ENCODE data around the gene DIAPH3. TPM values are rescaled to one million over a fixed set of nuclear protein-coding genes. Genes with fewer than 3 reads are reported as not detected.

The DIAPH3 gene
- total RNA-seq, 1 donor = 30.7 TPM

DNA sequence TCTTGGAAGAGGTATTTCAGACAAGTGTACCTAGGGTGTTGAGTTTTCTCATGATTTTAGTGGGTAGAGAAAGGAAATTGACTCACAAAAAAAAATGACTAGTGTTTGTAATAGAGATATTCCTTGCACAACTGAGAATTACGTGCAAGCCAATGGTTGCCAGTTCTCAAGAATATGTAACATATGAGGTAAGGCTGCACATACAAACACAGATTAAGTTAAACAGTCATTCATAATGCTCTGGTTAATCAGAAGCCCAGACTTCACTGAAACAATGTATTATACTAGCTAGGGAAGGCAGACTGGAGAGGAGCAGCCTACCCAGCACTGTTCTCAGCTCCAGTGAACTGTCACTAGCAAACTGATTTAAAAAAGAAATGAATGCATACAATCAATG lies 418.3 kb downstream of the DIAPH3 start:
- no peak overlapping the region for H3K4me3 ChIP-seq (ENCODE audit: low read depth, low read length)
- no peak for DNase-seq (ENCODE audit: low read depth)
- TF ChIP-seq, protein P1, sequence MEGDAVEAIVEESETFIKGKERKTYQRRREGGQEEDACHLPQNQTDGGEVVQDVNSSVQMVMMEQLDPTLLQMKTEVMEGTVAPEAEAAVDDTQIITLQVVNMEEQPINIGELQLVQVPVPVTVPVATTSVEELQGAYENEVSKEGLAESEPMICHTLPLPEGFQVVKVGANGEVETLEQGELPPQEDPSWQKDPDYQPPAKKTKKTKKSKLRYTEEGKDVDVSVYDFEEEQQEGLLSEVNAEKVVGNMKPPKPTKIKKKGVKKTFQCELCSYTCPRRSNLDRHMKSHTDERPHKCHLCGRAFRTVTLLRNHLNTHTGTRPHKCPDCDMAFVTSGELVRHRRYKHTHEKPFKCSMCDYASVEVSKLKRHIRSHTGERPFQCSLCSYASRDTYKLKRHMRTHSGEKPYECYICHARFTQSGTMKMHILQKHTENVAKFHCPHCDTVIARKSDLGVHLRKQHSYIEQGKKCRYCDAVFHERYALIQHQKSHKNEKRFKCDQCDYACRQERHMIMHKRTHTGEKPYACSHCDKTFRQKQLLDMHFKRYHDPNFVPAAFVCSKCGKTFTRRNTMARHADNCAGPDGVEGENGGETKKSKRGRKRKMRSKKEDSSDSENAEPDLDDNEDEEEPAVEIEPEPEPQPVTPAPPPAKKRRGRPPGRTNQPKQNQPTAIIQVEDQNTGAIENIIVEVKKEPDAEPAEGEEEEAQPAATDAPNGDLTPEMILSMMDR (IDR thresholded peaks at IDR 0.05; ENCODE audit: insufficient read depth, low read depth, low read length) = no peak

DNA sequence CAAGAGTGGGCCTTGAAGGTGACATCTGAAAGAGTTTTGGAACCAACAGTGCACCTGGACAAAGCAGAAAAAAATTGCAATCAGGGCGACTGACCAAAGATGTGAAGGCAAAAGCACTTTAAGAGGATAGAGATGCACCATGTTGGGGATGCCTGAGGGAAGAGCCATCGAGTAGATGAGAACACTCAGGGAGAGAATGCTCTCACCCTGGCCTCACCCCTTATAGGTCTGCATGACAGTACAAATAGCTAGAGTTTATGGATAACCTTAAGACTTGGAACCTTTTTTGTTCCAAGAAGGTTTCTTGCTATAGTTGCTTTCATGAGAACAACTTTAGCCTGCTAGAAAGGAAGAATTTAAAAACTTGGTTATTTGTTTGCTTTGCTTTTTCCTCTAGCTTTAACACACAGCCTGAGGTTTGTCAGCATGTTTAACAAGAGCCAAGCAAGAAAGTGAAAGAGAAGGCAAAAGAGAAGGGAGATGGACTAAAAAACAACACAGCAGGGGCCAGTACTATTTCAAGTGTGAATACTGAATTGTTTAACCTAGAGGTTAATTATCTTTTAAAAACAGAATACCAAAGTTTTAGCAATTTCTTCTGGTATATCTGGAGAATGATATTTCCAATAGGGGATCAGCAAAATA lies 418.9 kb downstream of the DIAPH3 start:
- TF ChIP-seq, protein P1 (IDR thresholded peaks at IDR 0.05; ENCODE audit: insufficient read depth, low read depth, low read length) = no peak
- DNase-seq (ENCODE audit: low read depth) = peak; percentile 24
- H3K4me3 ChIP-seq (ENCODE audit: low read depth, low read length) = no peak overlapping the region

DNA sequence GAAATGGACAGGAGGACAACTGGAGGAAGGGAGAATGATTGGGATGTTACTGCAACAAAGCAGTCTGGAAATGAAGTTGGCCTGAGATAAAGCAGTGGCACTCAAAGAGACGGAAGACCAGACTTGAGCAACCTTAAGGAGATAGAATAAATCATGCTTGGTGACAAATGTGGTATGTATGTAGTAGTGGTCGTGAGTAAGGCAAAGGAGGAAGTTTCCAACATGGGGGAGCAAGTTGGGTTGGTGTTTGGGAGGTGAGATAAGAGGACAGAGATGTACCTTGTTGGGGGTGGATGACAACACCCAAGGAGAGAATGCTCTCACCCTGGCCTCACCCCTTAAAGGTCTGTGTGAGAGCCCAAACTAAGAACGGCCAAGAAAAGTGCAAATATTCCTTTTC lies 420.5 kb downstream of the DIAPH3 start:
- TF ChIP-seq, protein P1 (IDR thresholded peaks at IDR 0.05; ENCODE audit: insufficient read depth, low read depth, low read length) = no peak
- H3K4me3 ChIP-seq (ENCODE audit: low read depth, low read length) = no peak overlapping the region
- no peak for DNase-seq (ENCODE audit: low read depth)

DNA sequence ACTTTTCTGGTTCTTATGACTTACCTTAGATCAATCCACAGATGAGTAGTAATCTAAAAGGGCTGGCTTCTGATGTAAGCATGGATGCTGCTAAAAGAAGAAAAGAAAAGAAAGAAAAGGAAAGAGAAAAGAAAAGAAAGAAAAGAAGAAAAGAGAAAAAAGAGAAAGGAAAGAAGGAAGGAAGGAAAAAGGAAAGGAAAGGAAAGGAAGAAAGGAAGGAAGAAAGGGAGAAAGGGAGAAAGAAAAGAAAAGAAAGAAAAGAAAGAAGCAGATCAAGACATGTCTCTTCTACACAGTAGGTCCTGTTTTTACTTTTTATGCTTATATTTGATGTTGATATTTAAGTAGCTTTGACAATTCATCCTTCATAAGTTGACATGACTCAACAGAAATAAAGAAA lies 421.3 kb downstream of the DIAPH3 start:
- DNase-seq (ENCODE audit: low read depth) = no peak
- TF ChIP-seq, protein P1 (IDR thresholded peaks at IDR 0.05; ENCODE audit: insufficient read depth, low read depth, low read length) = no peak
- no peak overlapping the region for H3K4me3 ChIP-seq (ENCODE audit: low read depth, low read length)

DNA sequence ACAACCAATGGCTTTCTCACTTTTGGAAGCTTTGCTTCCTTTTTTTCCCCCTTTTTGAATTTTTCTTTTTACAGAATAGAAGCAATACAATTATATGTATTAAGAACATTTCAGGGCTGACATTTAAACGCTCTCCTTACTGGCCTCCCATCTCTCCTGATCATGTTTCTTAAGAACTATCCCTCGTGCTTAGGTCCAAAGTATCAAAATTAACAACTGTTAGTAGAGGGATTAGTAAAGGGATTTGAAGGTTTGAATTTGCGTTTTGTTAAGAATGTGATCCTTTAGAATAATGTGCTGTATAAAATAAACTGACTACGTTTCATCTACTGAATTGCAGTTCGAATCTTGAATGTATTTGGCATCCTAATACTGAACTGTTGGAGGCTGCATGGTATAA lies 424.8 kb downstream of the DIAPH3 start:
- H3K4me3 ChIP-seq (ENCODE audit: low read depth, low read length) = no peak overlapping the region
- no peak for DNase-seq (ENCODE audit: low read depth)
- TF ChIP-seq, protein P1 (IDR thresholded peaks at IDR 0.05; ENCODE audit: insufficient read depth, low read depth, low read length) = no peak

DNA sequence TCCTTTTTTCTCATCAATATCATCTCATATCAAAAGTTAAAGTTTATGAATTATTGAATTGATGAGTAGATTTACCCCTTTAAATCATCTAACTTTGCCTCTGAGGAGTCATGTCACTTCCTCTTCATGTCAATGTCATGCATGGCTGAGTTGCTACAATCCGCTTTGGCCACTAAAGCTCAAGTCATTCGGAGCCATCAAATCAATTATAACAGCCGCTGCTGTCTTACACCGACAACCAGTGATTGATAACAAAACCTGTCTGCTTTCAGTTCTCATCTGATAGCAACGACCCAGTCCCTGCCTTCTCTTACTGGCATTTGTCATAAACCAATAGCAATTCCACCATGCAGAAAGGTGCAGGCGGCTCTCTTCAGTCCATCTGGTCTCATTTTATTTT lies 429.3 kb downstream of the DIAPH3 start:
- no peak overlapping the region for H3K4me3 ChIP-seq (ENCODE audit: low read depth, low read length)
- TF ChIP-seq, protein P1 (IDR thresholded peaks at IDR 0.05; ENCODE audit: insufficient read depth, low read depth, low read length) = no peak
- no peak for DNase-seq (ENCODE audit: low read depth)

DNA sequence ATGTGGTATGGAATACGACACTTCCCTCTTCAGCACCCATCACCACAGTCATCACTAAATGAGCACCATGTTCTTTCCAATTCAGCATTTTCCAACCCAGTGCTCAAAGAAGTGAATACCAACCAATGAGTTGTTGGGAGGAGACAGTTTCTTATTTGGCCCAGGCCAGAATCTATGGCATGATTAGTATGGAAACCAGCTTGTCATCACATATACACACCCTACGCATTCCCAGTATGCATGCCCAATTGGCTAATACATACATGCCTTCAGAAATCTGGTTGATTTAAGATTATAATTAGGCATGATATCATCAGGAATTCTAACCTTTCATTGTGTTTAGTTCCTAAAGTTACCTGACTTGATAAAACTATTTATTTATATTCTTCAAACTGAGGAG lies 430.0 kb downstream of the DIAPH3 start:
- TF ChIP-seq, protein P1 (IDR thresholded peaks at IDR 0.05; ENCODE audit: insufficient read depth, low read depth, low read length) = no peak
- no peak overlapping the region for H3K4me3 ChIP-seq (ENCODE audit: low read depth, low read length)
- no peak for DNase-seq (ENCODE audit: low read depth)
